A549 (cell line): ENCODE measurements around the gene FGF14. TPM values are rescaled to one million over a fixed set of nuclear protein-coding genes. Genes with fewer than 3 reads are reported as not detected.

ENCODE experiments used
- ATAC-seq, 2 experiments: fragments of 200-7000 bp in 1 of 2; fragments of >200 bp in 1 of 2; cut with Nextera tagmentation in 1 of 2; cut with Tn5 transposase in 1 of 2; 3 replicates each; pipeline versions ENCODE4 v1.8.0 to v1.9.1; 2018 to 2020; ENCODE audit warnings: mild to moderate bottlenecking in 1 of 2, moderate library complexity in 1 of 2
- CTCF ChIA-PET: fragments of 300-600 bp; sonication (Branson Sonifier 250); formaldehyde crosslinking; extraction: SDS; loops from one replicate; lab custom pipeline; 2021; ENCODE audit warnings: antibody characterized with exemption, inconsistent platforms; lab: Yijun Ruan, JAX
- POLR2A ChIA-PET: fragments of 350-600 bp; formaldehyde crosslinking; extraction: SDS; loops from one replicate; lab custom pipeline; 2021; ENCODE audit warnings: antibody characterized with exemption, inconsistent platforms; lab: Yijun Ruan, JAX
- DNase-seq, 2 experiments: peaks; one replicate each; pipeline versions ENCODE4 v3.0.0 to v3.0.0-alpha.2; 2011 to 2016; ENCODE audit warnings: low read depth in 1 of 2, low spot score in 1 of 2
- FAIRE-seq: peaks from 2 replicates; lab custom pipeline; 2011; peaks lifted over from hg19 to GRCh38; lab: Jason Lieb, UNC
- H3K27ac ChIP-seq, 2 experiments: fragments of >200 bp; sonication (Bioruptor Twin); formaldehyde crosslinking; 3 replicates each; pipeline ENCODE4 v1.5.1; 2016 to 2017
- H3K4me1 ChIP-seq: fragments of >200 bp; sonication (Bioruptor Twin); formaldehyde crosslinking; 3 replicates; pipeline ENCODE4 v1.6.1; 2016
- H3K4me2 ChIP-seq: fragments of >200 bp; sonication (Bioruptor Twin); formaldehyde crosslinking; 3 replicates; pipeline ENCODE4 v1.6.1; 2016
- H3K4me3 ChIP-seq: fragments of >200 bp; sonication (Bioruptor Twin); formaldehyde crosslinking; 3 replicates; pipeline ENCODE4 v1.5.1; 2016
- H3K9me3 ChIP-seq: fragments of >200 bp; sonication (Bioruptor Twin); formaldehyde crosslinking; 3 replicates; pipeline ENCODE4 v1.6.1; 2016
- BHLHE40 ChIP-seq: IDR thresholded peaks from 2 replicates; pipeline ENCODE4 v1.6.1; 2012; ENCODE audit warnings: low read depth, low read length, inconsistent platforms
- CEBPB ChIP-seq, 2 experiments: fragments of >200 bp in 1 of 2; sonication (Bioruptor Twin) in 1 of 2; formaldehyde crosslinking in 1 of 2; IDR thresholded peaks; 2 replicates each; pipeline ENCODE4 v1.6.1; 2012 to 2016
- CTCF ChIP-seq: fragments of >200 bp; sonication (Bioruptor Twin); formaldehyde crosslinking; IDR thresholded peaks from 3 replicates; pipeline ENCODE4 v1.5.1; 2016
- EHF ChIP-seq: fragments of 250-450 bp; sonication (Bioruptor Pico); IDR thresholded peaks from 2 replicates; pipeline ENCODE4 v1.5.0; 2020; ENCODE audit warnings: mild to moderate bottlenecking
- EHMT2 ChIP-seq: fragments of 200-600 bp; sonication (generic); IDR thresholded peaks from 2 replicates; pipeline ENCODE4 v1.6.1; 2016; ENCODE audit warnings: antibody characterized with exemption, low read depth, mild to moderate bottlenecking, moderate library complexity
- FOSB ChIP-seq: fragments of 250-450 bp; sonication (Bioruptor Pico); IDR thresholded peaks from 2 replicates; pipeline ENCODE4 v1.5.0; 2020; ENCODE audit warnings: mild to moderate bottlenecking, moderate library complexity
- FOXS1 ChIP-seq: fragments of 250-450 bp; sonication (Bioruptor Pico); IDR thresholded peaks from 2 replicates; pipeline ENCODE4 v1.5.0; 2020; ENCODE audit warnings: mild to moderate bottlenecking, moderate library complexity
- GATA3 ChIP-seq: IDR thresholded peaks from 2 replicates; pipeline ENCODE4 v1.6.1; 2012; ENCODE audit warnings: borderline replicate concordance
- HDAC2 ChIP-seq: fragments of 200-600 bp; sonication (generic); IDR thresholded peaks from 2 replicates; pipeline ENCODE4 v1.6.1; 2016
- HEYL ChIP-seq: fragments of 250-450 bp; sonication (Bioruptor Pico); IDR thresholded peaks from 2 replicates; pipeline ENCODE4 v1.8.0; 2021; ENCODE audit warnings: mild to moderate bottlenecking, moderate library complexity
- HOXB5 ChIP-seq: fragments of 250-450 bp; sonication (Bioruptor Pico); IDR thresholded peaks from 2 replicates; pipeline ENCODE4 v1.5.0; 2020; ENCODE audit warnings: mild to moderate bottlenecking, moderate library complexity
- JUN ChIP-seq, 2 experiments: fragments of >200 bp; sonication (Bioruptor Twin); formaldehyde crosslinking; IDR thresholded peaks; 2 replicates in 1 of 2; 3 replicates in 1 of 2; pipeline ENCODE4 v1.6.1; 2016 to 2017
- JUNB ChIP-seq: fragments of >200 bp; sonication (Bioruptor Twin); formaldehyde crosslinking; IDR thresholded peaks from 2 replicates; pipeline ENCODE4 v1.6.1; 2016
- KDM5A ChIP-seq: fragments of 200-600 bp; sonication (generic); IDR thresholded peaks from 2 replicates; pipeline ENCODE4 v1.6.1; 2016; ENCODE audit warnings: antibody characterized with exemption, mild to moderate bottlenecking
- MAFK ChIP-seq: fragments of 450-650 bp; IDR thresholded peaks from 2 replicates; pipeline ENCODE4 v1.6.1; 2014; ENCODE audit not compliant: partially characterized antibody
- MAX ChIP-seq: IDR thresholded peaks from 2 replicates; pipeline ENCODE4 v1.6.1; 2012
- NPAS2 ChIP-seq: fragments of 250-450 bp; sonication (Bioruptor Pico); IDR thresholded peaks from 2 replicates; pipeline ENCODE4 v1.8.0; 2022; ENCODE audit warnings: mild to moderate bottlenecking, moderate library complexity, borderline replicate concordance
- PHF8 ChIP-seq: fragments of 200-600 bp; sonication (generic); IDR thresholded peaks from 2 replicates; pipeline ENCODE4 v1.6.1; 2016; ENCODE audit warnings: low read depth, mild to moderate bottlenecking, antibody characterized with exemption, moderate library complexity, borderline replicate concordance
- POLR2AphosphoS2 ChIP-seq: conservative IDR thresholded peaks from 2 replicates; pipeline ENCODE4 v1.6.1; 2012; ENCODE audit warnings: low read length, improper control_type of control experiment, inconsistent platforms
- RAD21 ChIP-seq, 2 experiments: fragments of >200 bp in 1 of 2; sonication (Bioruptor Twin) in 1 of 2; formaldehyde crosslinking in 1 of 2; IDR thresholded peaks in 1 of 2; conservative IDR thresholded peaks in 1 of 2; 2 replicates in 1 of 2; 3 replicates in 1 of 2; pipeline ENCODE4 v1.6.1; 2012 to 2018; ENCODE audit warnings: inconsistent platforms in 1 of 2
- RARB ChIP-seq: fragments of 250-450 bp; sonication (Bioruptor Pico); IDR thresholded peaks from 2 replicates; pipeline ENCODE4 v1.8.0; 2021; ENCODE audit warnings: mild to moderate bottlenecking, moderate library complexity
- SREBF2 ChIP-seq: fragments of 450-650 bp; IDR thresholded peaks from 2 replicates; pipeline ENCODE4 v1.6.1; 2014; ENCODE audit warnings: mild to moderate bottlenecking, moderate library complexity
- TP53 ChIP-seq: fragments of 250-450 bp; sonication (Bioruptor Pico); IDR thresholded peaks from 2 replicates; pipeline ENCODE4 v1.5.0; 2021; ENCODE audit warnings: mild to moderate bottlenecking, moderate library complexity
- WGBS: methylation state at CpG from one replicate; pipeline ENCODE4 v1.1.6; 2017; ENCODE audit errors: missing lambda C conversion rate; 5-methylcytosine and 5-hydroxymethylcytosine counted together
- polyA plus RNA-seq, 4 experiments: library from polyadenylated mRNA; depleted of rRNA in 3 of 4; stranded (reverse); fragments of >200 nt; fragmentation: RNase III in 1 of 4; extraction: RNeasy Plus Mini Kit Qiagen cat#74134 plus additional on column Dnase treatment in 1 of 4; gene quantifications; 2 replicates in 3 of 4; 3 replicates in 1 of 4; pipeline ENCODE4 v1.2.3, GENCODE V29; 2011 to 2017
- TF ChIP-seq, protein P1 (sequence below): fragments of >200 bp; sonication (Bioruptor Twin); formaldehyde crosslinking; IDR thresholded peaks from 2 replicates; pipeline ENCODE4 v1.6.1; 2016
- TF ChIP-seq, protein P2 (sequence below): fragments of 200-600 bp; sonication (generic); IDR thresholded peaks from 2 replicates; pipeline ENCODE4 v1.6.1; 2016; ENCODE audit warnings: antibody characterized with exemption, mild to moderate bottlenecking, moderate library complexity

The FGF14 gene
- polyA plus RNA-seq, 2 of the 4 experiments (the other 2 are of a cell fraction), result not detected

- no peak overlapping the region for H3K4me3 ChIP-seq
- DNase-seq, result no peak
- no peaks in the 10 kb centered on the region for H3K9me3 ChIP-seq
- H3K4me1 ChIP-seq, result no peaks in the 10 kb centered on the region
- TF ChIP-seq CTCF (no peak), POLR2AphosphoS2 (no peak), HEYL (CRISPR knock-in tag) (no peak), FOSB (CRISPR knock-in tag) (no peak), EHF (CRISPR knock-in tag) (no peak), HDAC2 (no peak), NPAS2 (no peak), MAFK (no peak)
- TF ChIP-seq, all 56 proteins: peak for 0
- FAIRE-seq, result no peak
- ATAC-seq, result no peak
- Histone ChIP-seq H3K4me2 (no peak overlapping the region), H3K27ac (no peak overlapping the region)
- ChIA-PET CTCF (no interaction called here), POLR2A (no interaction called here)
These were observed 146.4 kb downstream of the FGF14 start for GRCh38 chr13:102255409-102255808.

GRCh38 chr13:102251817-102252216 lies 150.0 kb downstream of the FGF14 start:
- TF ChIP-seq, protein P1, sequence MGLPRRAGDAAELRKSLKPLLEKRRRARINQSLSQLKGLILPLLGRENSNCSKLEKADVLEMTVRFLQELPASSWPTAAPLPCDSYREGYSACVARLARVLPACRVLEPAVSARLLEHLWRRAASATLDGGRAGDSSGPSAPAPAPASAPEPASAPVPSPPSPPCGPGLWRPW, result no peak
- TF ChIP-seq HDAC2 (no peak), TP53 (CRISPR knock-in tag) (no peak), JUNB (no peak), JUN (IDR thresholded peaks at IDR 0.05) (no peak), GATA3 (no peak), FOXS1 (CRISPR knock-in tag) (no peak), MAX (no peak), SREBF2 (no peak), RARB (CRISPR knock-in tag) (no peak), BHLHE40 (no peak), EHF (CRISPR knock-in tag) (no peak), KDM5A (no peak), CEBPB (IDR thresholded peaks at IDR 0.05) (no peak), RAD21 (conservative IDR thresholded peaks at IDR 0.05 in 1 of 2, IDR thresholded peaks at IDR 0.05 in 1 of 2) (no peak), PHF8 (no peak), HOXB5 (CRISPR knock-in tag) (no peak), EHMT2 (no peak)
- TF ChIP-seq, protein P2, sequence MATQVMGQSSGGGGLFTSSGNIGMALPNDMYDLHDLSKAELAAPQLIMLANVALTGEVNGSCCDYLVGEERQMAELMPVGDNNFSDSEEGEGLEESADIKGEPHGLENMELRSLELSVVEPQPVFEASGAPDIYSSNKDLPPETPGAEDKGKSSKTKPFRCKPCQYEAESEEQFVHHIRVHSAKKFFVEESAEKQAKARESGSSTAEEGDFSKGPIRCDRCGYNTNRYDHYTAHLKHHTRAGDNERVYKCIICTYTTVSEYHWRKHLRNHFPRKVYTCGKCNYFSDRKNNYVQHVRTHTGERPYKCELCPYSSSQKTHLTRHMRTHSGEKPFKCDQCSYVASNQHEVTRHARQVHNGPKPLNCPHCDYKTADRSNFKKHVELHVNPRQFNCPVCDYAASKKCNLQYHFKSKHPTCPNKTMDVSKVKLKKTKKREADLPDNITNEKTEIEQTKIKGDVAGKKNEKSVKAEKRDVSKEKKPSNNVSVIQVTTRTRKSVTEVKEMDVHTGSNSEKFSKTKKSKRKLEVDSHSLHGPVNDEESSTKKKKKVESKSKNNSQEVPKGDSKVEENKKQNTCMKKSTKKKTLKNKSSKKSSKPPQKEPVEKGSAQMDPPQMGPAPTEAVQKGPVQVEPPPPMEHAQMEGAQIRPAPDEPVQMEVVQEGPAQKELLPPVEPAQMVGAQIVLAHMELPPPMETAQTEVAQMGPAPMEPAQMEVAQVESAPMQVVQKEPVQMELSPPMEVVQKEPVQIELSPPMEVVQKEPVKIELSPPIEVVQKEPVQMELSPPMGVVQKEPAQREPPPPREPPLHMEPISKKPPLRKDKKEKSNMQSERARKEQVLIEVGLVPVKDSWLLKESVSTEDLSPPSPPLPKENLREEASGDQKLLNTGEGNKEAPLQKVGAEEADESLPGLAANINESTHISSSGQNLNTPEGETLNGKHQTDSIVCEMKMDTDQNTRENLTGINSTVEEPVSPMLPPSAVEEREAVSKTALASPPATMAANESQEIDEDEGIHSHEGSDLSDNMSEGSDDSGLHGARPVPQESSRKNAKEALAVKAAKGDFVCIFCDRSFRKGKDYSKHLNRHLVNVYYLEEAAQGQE, result no peak
- 10% methylated on average over 3 of the region's 3 CpGs for WGBS
- no peak for FAIRE-seq

More at GRCh38 chr13:102251817-102252216, 150.0 kb downstream of the FGF14 start:
- no peak for DNase-seq
- Histone ChIP-seq H3K4me1 (no peaks in the 10 kb centered on the region), H3K4me3 (no peak overlapping the region), H3K4me2 (no peak overlapping the region), H3K9me3 (no peaks in the 10 kb centered on the region), H3K27ac (no peak overlapping the region)
- no peak for ATAC-seq
- CTCF ChIA-PET, result interaction anchor here (1.6 kb wide), 1 partner anchor 81 kb away, joined by 3 read pairs; no protein-coding TSS in a partner anchor
- POLR2A ChIA-PET, result no interaction called here
